ENCODE data around the gene MAP2K6. TPM values are rescaled to one million over a fixed set of nuclear protein-coding genes. Genes with fewer than 3 reads are reported as not detected.

Gene MAP2K6
- total and polyA plus RNA-seq, 2 experiments from 2014 or later: 3.3 to 13.2 TPM

DNA sequence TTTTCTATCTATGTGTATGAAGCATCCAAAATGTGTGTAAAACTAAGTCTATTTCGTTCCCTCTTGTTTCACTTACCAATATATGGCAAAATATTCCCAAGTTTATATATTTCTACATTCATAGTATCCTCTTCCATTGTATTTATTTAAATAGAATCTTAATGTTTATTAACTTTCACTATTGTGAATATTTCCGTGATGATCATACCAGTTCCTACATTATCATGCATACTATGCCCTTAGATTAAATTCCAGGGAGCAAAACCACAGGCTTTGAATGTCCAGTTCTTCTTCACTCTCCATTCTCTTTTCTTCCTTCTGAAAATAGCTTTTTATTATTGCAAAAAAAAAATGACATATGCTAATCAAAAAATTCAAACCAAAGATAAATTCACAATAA is 4.0 kb downstream of the MAP2K6 start:
- Histone ChIP-seq H3K27me3 (no peaks in the 10 kb centered on the region), H3K4me2 (peak overlapping the region; percentile 82), H3K36me3 (replicated peaks; ENCODE audit: insufficient read depth, low read depth) (no peaks in the 10 kb centered on the region), H3K9me3 (ENCODE audit: low read depth) (no peaks in the 10 kb centered on the region), H3K79me2 (peaks cover 47% of the 10 kb centered on the region), H3K27ac (no peak overlapping the region), H2AFZ (no peak overlapping the region), H3K4me1 (ENCODE audit: insufficient read depth) (peaks cover 10% of the 10 kb centered on the region), H4K20me1 (ENCODE audit: insufficient read depth, poor library complexity, severe bottlenecking) (no peaks in the 10 kb centered on the region), H3K4me3 (no peak overlapping the region), H3K9me2 (replicated peaks; ENCODE audit: insufficient read depth) (no peaks in the 10 kb centered on the region)
- TF ChIP-seq, protein P1, sequence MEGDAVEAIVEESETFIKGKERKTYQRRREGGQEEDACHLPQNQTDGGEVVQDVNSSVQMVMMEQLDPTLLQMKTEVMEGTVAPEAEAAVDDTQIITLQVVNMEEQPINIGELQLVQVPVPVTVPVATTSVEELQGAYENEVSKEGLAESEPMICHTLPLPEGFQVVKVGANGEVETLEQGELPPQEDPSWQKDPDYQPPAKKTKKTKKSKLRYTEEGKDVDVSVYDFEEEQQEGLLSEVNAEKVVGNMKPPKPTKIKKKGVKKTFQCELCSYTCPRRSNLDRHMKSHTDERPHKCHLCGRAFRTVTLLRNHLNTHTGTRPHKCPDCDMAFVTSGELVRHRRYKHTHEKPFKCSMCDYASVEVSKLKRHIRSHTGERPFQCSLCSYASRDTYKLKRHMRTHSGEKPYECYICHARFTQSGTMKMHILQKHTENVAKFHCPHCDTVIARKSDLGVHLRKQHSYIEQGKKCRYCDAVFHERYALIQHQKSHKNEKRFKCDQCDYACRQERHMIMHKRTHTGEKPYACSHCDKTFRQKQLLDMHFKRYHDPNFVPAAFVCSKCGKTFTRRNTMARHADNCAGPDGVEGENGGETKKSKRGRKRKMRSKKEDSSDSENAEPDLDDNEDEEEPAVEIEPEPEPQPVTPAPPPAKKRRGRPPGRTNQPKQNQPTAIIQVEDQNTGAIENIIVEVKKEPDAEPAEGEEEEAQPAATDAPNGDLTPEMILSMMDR (IDR thresholded peaks at IDR 0.05; ENCODE audit: poor library complexity): no peak
- TF ChIP-seq EZH2phosphoT487 (IDR thresholded peaks at IDR 0.05; ENCODE audit: low read depth, severe bottlenecking, unreplicated experiment) (no peak), EZH2 (IDR thresholded peaks at IDR 0.05; ENCODE audit: borderline replicate concordance) (no peak)
- DNase-seq (ENCODE audit: low spot score): no peak
- WGBS (ENCODE audit: low lambda C conversion rate, missing lambda C conversion rate): 99% methylated on average over 2 of the region's 2 CpGs

DNA sequence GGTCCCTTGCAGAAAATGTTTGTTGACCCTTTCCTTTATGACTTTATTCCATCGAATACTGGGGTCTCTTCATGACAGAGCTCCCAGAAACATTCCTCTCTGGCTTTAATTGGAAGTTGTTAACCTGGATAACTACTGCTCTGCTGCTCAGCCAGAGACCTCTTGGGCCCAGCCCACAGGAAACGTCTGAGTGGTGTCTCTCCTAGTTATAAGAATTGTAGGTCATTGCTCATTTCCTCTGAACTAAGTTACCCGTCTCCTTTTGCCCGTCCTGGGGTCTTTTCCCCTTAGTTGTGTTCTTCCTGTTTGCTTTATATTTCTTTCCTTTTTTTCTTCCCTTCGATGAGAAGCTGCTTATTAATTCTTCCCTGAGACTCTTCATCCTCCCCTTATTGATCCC is 9.0 kb downstream of the MAP2K6 start:
- TF ChIP-seq, protein P1 (IDR thresholded peaks at IDR 0.05; ENCODE audit: poor library complexity): no peak
- no peak for TF ChIP-seq EZH2 (IDR thresholded peaks at IDR 0.05; ENCODE audit: borderline replicate concordance)
- H3K4me2 ChIP-seq: no peak overlapping the region
- 83% methylated on average over 5 of the region's 5 CpGs for WGBS (ENCODE audit: low lambda C conversion rate, missing lambda C conversion rate)

DNA sequence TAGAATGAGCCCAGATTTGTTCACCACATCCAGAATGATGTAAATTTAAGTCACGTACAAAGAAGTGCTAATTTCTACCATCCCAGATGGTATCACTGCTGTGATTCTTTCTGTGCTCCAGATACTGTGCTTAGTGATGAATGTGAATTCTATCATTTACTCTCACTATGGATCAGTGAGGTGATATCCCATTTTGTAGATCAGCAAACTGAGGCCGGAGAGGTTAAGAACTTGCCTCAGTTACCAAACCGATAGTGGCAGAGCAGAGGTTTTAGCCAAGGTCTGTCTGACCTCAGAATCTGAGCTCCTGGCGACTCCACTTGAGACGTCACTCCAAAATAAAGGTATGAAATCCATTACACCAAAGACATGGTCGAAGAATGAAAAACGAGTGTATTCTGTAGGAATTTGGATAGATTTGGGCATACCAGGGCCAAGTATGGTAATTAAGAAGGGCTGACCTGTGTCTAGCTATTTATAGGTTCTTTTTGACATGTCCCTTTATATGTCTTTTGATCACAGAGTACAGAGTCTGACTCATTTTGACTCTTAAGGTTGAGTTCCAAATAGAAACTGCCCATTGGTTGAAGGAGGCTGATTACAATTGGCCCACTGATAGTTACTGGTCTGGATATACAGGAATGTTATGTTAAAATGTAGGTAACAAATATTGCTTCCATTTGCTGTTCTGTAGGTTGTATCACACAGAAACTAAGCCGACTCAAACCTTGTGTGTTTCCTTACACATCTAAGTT is 10.0 kb downstream of the MAP2K6 start:
- Histone ChIP-seq H4K20me1 (ENCODE audit: insufficient read depth, poor library complexity, severe bottlenecking) (no peaks in the 10 kb centered on the region), H3K9me2 (replicated peaks; ENCODE audit: insufficient read depth) (no peaks in the 10 kb centered on the region), H3K27ac (peak overlapping the region; percentile 57), H3K4me3 (no peak overlapping the region), H3K27me3 (no peaks in the 10 kb centered on the region), H3K4me2 (no peak overlapping the region), H3K79me2 (peaks cover 29% of the 10 kb centered on the region), H2AFZ (no peak overlapping the region), H3K9me3 (ENCODE audit: low read depth) (no peaks in the 10 kb centered on the region), H3K36me3 (replicated peaks; ENCODE audit: insufficient read depth, low read depth) (no peaks in the 10 kb centered on the region), H3K4me1 (ENCODE audit: insufficient read depth) (no peaks in the 10 kb centered on the region)
- no peak for TF ChIP-seq EZH2 (IDR thresholded peaks at IDR 0.05; ENCODE audit: borderline replicate concordance)
- TF ChIP-seq EZH2phosphoT487 (IDR thresholded peaks at IDR 0.05; ENCODE audit: low read depth, severe bottlenecking, unreplicated experiment): no peak
- TF ChIP-seq, protein P1 (IDR thresholded peaks at IDR 0.05; ENCODE audit: poor library complexity): no peak
- WGBS (ENCODE audit: low lambda C conversion rate, missing lambda C conversion rate): 94% methylated on average over 8 of the region's 8 CpGs
- no peak for DNase-seq (ENCODE audit: low spot score)

More for the DNA sequence above, 9.0 kb downstream of the MAP2K6 start:
- peaks cover 39% of the 10 kb centered on the region for H3K79me2 ChIP-seq
- no peaks in the 10 kb centered on the region for H3K4me1 ChIP-seq (ENCODE audit: insufficient read depth)
- H3K27ac ChIP-seq: no peak overlapping the region
- no peaks in the 10 kb centered on the region for H3K9me2 ChIP-seq (replicated peaks; ENCODE audit: insufficient read depth)
- H3K4me3 ChIP-seq: no peak overlapping the region
- no peak for DNase-seq (ENCODE audit: low spot score)
- H3K9me3 ChIP-seq (ENCODE audit: low read depth): no peaks in the 10 kb centered on the region
- no peaks in the 10 kb centered on the region for H4K20me1 ChIP-seq (ENCODE audit: insufficient read depth, poor library complexity, severe bottlenecking)
- H2AFZ ChIP-seq: no peak overlapping the region
- no peaks in the 10 kb centered on the region for H3K36me3 ChIP-seq (replicated peaks; ENCODE audit: insufficient read depth, low read depth)
- no peaks in the 10 kb centered on the region for H3K27me3 ChIP-seq

All from hepatocyte (in vitro differentiated cells).